Measurements from ENCODE around the gene ATP13A4. TPM values are rescaled to one million over a fixed set of nuclear protein-coding genes. Genes with fewer than 3 reads are reported as not detected.
A peak's percentile ranks its signal among the peaks of the same experiment; 100 is the strongest.

The ATP13A4 gene, protein sequence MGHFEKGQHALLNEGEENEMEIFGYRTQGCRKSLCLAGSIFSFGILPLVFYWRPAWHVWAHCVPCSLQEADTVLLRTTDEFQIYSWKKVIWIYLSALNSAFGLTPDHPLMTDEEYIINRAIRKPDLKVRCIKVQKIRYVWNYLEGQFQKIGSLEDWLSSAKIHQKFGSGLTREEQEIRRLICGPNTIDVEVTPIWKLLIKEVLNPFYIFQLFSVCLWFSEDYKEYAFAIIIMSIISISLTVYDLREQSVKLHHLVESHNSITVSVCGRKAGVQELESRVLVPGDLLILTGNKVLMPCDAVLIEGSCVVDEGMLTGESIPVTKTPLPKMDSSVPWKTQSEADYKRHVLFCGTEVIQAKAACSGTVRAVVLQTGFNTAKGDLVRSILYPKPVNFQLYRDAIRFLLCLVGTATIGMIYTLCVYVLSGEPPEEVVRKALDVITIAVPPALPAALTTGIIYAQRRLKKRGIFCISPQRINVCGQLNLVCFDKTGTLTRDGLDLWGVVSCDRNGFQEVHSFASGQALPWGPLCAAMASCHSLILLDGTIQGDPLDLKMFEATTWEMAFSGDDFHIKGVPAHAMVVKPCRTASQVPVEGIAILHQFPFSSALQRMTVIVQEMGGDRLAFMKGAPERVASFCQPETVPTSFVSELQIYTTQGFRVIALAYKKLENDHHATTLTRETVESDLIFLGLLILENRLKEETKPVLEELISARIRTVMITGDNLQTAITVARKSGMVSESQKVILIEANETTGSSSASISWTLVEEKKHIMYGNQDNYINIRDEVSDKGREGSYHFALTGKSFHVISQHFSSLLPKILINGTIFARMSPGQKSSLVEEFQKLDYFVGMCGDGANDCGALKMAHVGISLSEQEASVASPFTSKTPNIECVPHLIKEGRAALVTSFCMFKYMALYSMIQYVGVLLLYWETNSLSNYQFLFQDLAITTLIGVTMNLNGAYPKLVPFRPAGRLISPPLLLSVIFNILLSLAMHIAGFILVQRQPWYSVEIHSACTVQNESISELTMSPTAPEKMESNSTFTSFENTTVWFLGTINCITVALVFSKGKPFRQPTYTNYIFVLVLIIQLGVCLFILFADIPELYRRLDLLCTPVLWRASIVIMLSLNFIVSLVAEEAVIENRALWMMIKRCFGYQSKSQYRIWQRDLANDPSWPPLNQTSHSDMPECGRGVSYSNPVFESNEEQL
- total RNA-seq = 32.7 TPM

DNA sequence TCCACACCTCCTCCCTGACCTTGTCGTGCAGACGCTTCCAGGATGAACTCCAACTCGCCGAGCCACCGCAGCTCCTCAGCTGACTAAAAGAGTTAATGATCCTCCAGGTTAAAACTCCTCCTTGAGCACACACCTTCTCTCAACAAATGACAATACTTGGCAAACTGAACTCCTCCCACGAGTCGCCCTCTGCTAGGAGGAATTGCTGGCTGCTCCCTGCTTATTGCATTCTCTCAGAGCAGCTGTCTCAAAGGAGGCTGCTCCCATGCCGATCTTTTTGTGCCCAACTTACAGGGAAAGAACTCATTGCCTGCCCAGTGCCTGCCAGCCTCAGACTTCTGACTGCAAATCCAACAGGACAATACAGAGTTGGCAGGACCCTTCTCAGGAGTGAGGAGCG lies at the start of gene ATP13A4:
ATP13A4 (minus strand) TSS at position 85 of the 400 bp plus-strand sequence. CDS start 96 bp downstream, outside the sequence.
- peak; percentile 44 for DNase-seq

DNA sequence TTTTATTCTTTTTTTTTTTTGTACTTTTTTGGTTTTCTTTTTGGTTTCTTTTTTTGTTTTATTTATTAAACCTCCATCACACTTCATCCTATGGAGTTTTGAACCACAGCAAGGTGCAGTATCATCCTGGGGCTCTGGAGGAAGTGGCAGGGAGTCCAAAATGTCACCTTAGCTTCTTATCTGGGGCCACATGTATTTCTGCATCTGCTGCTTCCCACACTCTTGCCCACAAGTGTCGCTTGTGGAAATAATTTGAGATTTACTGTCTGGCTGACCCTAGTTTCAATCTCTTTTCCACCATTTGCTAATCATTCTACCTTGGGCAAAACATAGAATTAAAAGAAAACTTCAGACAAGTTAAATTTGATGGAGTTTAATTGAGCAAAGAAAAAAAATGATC lies 44.7 kb upstream of the ATP13A4 start:
- no peak for DNase-seq

DNA sequence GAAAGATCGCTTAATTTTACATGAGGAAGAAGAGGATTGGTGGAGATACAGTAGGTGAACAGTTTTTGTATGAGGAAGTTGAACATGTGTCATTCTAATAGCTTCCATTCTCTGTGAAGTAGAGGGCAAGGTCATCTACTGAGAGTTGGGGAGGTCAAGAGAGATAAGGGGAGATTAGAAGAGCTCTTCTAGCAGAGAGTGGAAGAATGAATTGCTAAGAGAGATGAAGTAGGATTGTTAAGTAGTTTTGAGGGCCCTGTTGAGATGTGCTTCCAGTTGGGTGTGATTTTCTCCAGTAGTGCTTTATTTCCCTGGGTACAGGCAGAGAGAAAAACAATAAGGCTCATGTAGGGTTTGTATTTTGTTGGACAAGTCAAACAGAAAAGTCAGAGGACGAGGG lies 43.5 kb upstream of the ATP13A4 start:
- no peak for DNase-seq

DNA sequence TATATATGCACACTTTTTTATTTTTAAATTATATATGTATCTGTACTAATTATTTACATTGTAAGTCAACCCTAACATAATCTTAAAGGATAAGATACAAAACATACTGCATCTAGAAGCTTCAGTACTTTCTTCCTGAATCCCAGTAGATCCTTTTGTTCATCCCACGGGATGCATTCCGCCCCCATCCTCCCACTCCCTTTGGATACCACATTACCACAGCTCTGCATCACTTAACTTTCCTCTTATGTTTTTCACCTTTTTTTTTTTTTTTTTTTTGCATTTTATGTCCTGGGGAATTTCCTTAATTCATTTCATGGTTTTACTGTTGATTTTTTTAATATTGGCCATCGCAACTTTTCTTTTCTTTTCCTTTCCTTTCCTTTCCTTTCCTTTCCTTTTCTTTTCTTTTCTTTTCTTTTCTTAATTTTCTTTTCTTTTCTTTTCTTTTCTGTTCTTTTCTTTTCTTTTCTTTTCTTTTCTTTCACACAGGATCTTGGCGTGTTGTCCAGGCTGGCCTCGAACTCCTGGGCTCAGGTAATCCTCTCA lies 41.3 kb upstream of the ATP13A4 start:
- DNase-seq = no peak

DNA sequence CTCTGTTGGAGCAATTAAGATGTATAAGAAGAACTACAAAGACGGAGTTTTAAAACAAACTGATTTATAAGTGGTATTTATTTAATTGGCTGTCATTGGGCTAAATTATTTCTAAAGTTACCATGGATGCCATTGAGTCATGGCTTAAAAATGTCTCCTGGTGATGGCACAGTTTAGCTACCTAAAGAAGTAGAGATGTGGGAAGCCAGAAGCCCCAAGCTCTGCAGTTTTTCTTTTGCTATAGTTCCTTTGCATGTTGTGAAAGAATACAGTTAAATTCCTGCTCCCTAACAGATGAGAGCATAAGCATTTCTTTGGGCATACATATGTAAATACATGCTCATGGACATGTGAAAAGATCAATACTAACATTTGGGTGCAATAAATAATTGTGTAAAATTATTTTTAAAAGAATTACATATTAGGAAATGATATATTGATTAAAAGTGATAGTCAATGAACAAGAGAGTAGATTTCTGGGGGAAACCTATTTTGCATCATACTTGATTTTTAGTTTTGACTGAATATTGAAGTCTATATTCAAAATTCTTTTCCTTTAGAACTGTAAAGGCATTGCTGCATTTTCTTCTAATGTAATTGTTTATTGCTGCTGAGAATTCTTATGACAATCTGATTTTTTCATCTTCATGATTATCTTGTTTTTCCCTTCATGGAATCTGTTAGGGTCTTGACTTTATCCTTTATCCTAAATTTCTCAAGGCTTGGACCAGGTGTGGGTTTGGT lies 40.4 kb upstream of the ATP13A4 start:
- DNase-seq = no peak

DNA sequence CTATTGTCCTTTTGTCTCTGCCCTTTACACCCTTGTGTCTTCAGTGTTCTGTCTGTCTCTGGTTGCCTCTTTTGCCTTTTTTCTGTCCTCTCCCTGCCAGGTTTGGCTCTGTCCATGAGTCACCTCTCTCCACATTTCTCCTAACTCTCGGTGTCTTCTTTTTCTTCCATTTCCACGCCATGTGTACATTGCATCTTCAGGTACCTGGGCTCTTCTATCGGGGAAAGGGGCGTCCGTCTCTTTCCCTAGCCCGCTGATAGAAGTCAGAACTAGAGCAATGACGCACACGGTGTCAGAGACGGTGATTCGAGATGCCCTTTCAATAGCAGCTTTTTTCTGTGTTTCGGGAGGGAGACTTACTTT lies 39.0 kb upstream of the ATP13A4 start:
- no peak for DNase-seq

DNA sequence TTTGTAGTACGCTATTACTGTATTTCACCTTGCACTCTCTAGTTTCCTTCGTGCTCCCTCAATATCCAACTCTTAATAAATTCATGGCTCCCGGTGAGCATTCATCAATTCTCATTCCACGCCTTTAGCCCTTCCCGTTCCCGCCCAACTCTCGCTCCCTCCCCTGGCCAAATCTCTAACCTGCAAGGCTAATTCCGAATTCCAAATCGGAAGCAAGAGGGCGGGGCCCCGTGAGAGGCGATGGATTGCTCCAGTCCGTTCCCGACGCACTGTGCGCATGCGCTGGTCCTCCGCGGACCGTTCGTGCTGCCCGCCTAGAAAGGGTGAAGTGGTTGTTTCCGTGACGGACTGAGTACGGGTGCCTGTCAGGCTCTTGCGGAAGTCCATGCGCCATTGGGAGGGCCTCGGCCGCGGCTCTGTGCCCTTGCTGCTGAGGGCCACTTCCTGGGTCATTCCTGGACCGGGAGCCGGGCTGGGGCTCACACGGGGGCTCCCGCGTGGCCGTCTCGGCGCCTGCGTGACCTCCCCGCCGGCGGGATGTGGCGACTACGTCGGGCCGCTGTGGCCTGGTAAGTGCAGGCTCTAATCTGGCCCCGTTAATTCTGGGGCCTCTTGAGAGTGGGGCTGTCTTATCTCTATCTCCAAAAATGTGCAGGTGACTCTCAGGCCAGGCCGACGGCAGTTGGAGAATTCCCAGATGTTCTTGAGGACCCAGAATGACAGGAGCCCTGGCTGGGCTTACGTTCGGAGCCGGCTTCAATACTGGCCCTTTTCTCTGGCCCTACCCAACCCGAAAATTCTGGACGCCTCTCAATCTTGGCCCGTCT lies 38.4 kb upstream of the ATP13A4 start, which contains the start of gene OPA1:
OPA1 (plus strand) TSS at position 368 of the 827 bp plus-strand sequence; CDS start at position 538, 170 bp downstream.
- DNase-seq = peak; percentile 100

DNA sequence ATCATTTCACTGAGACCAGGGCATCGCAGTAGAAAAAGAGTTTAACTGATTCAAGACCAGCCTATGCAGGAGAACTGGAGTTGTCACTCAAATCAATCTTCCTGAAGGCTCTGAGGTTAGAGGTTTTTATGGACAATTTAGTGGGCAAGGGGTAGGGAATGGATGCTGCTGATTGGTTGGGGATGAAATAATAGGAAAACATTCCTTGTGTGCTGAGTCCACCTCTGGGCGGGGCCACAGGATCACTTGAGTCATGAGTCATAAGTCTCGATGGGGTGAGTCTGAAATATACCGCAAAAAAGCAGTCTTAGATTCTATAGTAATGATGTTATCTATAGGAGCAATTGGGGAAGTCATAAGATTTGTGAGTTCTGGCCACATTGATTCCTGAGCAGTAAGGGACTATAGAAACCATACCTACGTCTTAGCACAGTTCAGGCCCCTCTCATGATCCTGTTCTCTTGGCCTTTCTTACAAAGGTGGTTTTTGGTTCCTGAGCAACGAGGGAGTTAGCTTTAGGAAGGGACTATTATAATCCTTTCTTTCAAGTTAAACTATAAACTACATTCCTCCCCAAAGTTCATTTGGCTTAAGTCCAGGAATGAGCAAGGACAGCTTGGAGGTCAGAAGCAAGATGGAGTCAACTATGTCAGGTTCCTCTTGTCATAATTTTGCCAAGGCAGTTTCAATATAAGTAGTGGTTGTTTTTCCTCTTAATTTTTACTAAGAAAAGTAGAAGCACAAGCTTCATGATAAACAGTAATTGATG lies 35.6 kb upstream of the ATP13A4 start:
- no peak for DNase-seq

DNA sequence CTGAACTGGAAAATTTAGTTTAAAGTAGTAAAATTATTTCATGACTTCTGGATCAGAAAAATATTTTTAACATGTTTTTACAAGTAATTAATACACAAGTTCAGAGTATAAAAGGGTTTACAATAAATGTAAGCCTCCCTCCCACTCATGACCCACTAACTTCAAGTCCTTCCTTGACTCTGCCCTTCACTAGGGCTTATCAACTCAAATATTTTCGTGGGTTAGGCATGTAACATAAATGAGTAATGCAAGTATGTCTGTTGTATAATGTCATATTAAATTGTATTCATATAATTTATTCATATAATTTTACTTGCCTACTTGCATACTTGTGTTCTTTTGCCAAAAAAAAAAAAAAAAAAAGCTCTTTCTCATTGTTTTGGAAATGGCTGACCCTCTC lies 34.9 kb upstream of the ATP13A4 start:
- no peak for DNase-seq

DNA sequence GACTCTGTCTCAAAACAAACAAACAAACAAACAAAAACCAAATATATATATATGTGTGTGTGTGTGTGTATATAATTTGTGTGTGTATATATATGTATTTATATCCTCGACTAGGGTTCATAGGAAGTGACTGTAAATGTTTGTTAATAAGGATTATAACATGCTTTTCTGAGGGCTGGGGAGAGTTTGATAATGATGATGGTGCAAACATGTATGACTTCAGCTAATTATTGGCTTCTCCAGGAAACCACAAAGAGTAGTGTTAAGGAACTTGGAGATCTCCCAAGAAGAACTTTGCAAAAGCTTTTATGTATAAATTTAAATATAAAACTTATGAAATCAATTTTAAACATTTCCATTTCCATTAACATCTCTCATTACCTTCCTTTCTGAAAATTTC lies 34.4 kb upstream of the ATP13A4 start:
- no peak for DNase-seq

DNA sequence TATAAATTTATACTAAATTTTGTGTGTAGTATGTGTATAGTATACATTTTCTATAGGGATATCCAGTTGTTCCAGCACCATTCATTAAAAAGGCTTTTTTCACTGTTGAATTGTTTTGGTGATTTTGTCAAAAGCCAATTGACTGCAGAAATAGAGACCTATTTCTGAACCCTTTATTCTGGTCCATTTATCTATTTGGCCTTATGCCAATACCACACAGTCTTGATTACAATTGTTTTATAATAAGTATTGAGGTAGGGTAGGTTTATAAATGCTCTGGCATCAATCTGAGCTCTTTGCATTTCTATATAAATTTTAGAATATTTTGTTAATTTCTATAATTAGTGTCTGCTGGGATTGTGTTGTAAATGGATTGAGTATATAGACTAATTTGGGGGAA lies 31.8 kb upstream of the ATP13A4 start:
- DNase-seq = no peak

DNA sequence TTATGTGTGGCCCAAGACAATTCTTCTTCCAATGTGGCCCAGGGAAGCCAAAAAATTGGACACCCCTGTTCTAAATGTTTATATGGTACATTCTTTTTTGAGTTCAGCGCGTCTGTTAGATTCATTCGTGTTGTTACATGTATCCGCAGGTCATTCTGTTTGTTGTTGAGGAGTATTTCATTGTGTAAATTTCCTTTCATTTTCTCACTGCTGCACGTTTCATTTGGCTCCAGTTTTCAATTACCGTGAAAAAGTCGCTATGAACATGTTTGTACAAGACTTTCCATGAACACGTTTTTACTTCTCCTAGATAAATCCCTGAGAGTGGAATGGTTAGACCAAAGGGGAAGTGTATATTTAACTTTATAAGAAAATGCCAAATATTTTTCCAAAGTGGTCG lies 30.8 kb upstream of the ATP13A4 start:
- peak; percentile 28 for DNase-seq

DNA sequence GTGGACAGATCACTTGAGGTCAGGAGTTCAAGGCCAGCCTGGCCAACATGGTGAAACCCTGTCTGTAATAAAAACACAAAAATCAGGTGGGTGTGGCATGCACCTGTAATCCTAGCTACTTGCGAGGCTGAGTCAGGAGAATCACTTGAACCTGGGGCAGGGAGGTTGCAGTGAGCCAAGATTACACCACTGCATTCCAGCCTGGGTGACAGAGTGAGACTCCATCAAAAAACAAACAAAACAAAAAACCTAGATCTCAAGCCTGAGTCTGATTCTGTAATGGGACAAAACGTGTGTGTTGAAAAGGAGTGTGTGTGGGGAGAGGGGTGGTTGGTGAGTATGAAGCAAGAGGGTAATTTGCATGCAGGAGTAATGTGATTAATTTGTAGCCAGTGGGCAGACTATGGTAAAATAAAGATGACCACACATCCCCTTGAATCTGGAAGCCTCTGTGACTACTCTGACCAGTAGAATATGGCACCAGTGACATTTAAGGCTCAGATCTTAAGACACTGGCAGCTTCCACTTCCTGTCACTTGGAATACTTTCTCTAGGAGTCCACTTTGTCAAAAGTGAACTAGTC lies 19.9 kb upstream of the ATP13A4 start:
- DNase-seq = no peak

DNA sequence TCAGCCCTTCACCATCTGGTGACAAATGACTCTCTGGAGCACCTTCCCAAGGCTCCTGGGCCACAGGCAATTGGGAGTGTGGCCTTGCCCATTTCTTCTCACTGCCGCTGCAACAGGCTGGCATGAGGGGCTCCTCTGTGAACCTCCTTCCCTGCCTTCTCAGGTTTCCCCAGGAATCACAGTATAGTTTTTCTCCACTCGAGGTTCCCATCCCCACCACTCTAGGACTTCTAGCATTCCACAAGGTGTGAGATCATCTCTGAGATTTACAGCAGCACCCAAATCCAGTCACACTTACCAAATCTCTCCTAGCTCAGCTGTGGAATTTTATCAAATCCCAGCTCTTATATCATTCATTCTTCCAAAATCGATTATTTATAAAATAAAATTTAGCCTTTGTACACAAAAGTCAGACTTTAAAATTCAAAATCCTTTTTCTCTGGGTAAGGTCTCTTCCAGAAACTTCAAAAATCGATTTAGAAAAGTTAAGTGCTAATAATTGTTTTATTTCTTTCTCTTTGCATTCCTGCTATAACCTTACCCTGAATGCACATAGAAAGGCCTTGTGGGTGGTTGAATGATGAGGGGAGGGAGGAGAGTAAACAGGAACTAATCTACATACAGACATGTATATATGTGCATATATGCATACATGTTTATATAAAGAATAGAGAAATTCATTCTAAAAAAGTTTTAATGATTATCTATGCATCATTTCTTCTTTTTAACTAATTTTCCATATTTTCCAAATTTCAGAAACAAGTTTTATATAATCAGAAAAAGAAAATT lies 18.9 kb upstream of the ATP13A4 start:
- DNase-seq = no peak

DNA sequence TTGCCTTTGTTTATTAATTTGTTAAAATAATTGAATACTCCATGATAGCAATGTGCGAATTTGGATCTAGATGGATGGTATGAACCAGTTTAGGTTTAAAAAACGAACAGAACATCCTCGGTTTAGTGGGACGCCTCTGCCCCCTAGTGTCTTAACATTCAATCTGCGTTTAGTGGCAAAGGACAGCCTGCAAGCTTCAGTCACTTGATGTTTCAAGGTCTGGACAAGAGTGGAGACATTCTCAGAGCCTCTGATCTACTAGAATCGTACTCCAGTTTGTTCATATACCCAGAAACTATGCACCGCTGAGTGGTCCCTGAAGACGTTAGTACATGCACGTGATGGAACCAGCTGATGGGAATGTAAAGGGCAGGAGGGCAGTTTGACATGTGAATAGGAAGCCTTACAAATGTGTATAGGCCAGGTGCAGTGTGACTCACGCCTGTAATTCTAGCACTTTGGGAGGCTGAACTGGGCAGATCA lies 17.8 kb upstream of the ATP13A4 start:
- DNase-seq = peak; percentile 86

DNA sequence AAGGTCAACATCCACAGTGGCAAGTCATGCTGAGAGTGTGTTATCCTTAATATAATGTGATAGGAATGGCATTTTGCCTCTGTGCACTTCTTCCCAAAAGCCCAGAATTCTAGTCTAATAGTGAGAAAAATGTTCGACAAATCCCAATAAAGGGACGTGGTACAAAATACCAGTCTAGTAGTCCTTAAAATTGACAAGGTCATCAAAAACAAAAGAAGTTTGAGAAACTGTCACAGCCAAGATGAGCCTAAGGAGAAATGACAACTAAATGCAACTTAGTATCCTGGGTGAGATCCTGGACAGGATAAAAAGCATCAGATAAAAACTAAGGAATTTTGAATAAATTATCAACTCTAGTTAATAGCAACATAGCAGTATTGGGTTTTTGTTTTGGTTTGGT lies 14.4 kb upstream of the ATP13A4 start:
- DNase-seq = no peak

DNA sequence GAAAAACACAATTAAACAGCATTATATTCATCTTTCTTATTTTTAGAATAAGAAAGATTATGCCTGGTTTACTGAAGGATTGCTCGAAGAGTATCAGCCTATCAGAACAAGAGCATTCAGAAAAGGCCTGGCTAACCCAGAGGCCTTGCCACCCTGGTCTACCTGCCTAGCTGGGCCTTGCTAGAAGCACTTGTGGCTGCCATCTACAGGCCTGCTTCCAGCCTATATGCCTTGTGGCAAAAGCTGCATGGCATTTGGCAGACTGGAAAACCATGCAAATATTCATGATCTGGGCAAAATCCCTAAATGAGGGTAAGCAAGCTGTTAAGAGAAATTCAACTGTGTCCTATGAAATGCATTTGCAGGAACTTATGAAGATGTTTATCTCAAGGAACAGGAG lies 9.3 kb upstream of the ATP13A4 start:
- no peak for DNase-seq

DNA sequence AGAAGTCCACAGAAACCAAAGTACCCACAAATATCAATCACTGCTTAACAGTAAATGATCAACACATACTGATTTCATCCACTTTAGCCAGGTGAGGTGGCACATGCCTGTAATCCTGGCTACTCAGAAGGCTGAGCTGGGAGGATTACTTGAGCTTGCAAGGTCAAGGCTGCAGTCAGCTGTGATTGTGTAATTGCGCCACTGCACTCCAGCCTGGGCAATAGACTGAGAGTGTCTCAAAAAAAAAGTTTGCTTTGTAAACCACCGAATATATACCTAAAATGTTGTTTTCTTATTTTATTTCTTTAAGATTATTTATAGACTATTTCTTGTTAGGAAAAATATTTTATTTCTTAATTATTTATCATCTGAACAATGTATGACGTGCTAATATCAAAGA lies 8.7 kb upstream of the ATP13A4 start:
- DNase-seq = no peak
